Muscle layer of colon (tissue), 2 donors: Measurements from ENCODE around the gene ADARB1.

Experiments
- H3K27ac ChIP-seq: one replicate; pipeline ENCODE4 v1.7.0; 2013; ENCODE audit warnings: low read depth, mild to moderate bottlenecking, low read length, moderate library complexity
- H3K27me3 ChIP-seq, 2 donors: one replicate each; pipeline ENCODE4 v1.7.0; 2013; ENCODE audit warnings: low read length in 2 of 2, mild to moderate bottlenecking in 2 of 2; ENCODE audit not compliant: insufficient read depth in 2 of 2, control insufficient read depth in 1 of 2
- H3K36me3 ChIP-seq: one replicate; pipeline ENCODE4 v1.7.0; 2013; ENCODE audit warnings: mild to moderate bottlenecking, low read length; ENCODE audit not compliant: insufficient read depth
- H3K4me1 ChIP-seq: one replicate; pipeline ENCODE4 v1.7.0; 2013; ENCODE audit warnings: mild to moderate bottlenecking, low read length; ENCODE audit not compliant: insufficient read depth
- H3K4me3 ChIP-seq, 2 donors: one replicate each; pipeline ENCODE4 v1.7.0; 2013; ENCODE audit warnings: low read length in 2 of 2, low read depth in 1 of 2, mild to moderate bottlenecking in 1 of 2, moderate library complexity in 1 of 2
- H3K9ac ChIP-seq: one replicate; pipeline ENCODE4 v1.7.0; 2013; ENCODE audit warnings: low read length
- H3K9me3 ChIP-seq: one replicate; pipeline ENCODE4 v1.7.0; 2013; ENCODE audit warnings: mild to moderate bottlenecking, low read length
- donor health status: abdominal sarcoma.
- donor health status: Adenocarcinoma of cecum.

Gene ADARB1

GRCh38 chr21:45060089-45060488, 14.3 kb upstream of the ADARB1 start:
- Histone ChIP-seq H3K27ac (no peak overlapping the region), H3K27me3 (no peaks in the 10 kb centered on the region), H3K4me3 (no peak overlapping the region), H3K9ac (no peak overlapping the region), H3K36me3 (no peaks in the 10 kb centered on the region), H3K4me1 (no peaks in the 10 kb centered on the region), H3K9me3 (no peaks in the 10 kb centered on the region)

GRCh38 chr21:45060675-45061311, 13.6 kb upstream of the ADARB1 start:
- Histone ChIP-seq H3K4me3 (no peak overlapping the region), H3K36me3 (no peaks in the 10 kb centered on the region), H3K27ac (no peak overlapping the region), H3K27me3 (no peaks in the 10 kb centered on the region), H3K4me1 (no peaks in the 10 kb centered on the region), H3K9ac (no peak overlapping the region), H3K9me3 (no peaks in the 10 kb centered on the region)

GRCh38 chr21:45064091-45064490, 10.3 kb upstream of the ADARB1 start:
- no peaks in the 10 kb centered on the region for H3K4me1 ChIP-seq
- H3K9ac ChIP-seq = no peak overlapping the region
- H3K36me3 ChIP-seq = no peaks in the 10 kb centered on the region
- H3K27me3 ChIP-seq = no peaks in the 10 kb centered on the region
- H3K4me3 ChIP-seq = no peak overlapping the region
- no peak overlapping the region for H3K27ac ChIP-seq
- no peaks in the 10 kb centered on the region for H3K9me3 ChIP-seq

GRCh38 chr21:45064618-45065399, 9.6 kb upstream of the ADARB1 start:
- no peaks in the 10 kb centered on the region for H3K36me3 ChIP-seq
- no peak overlapping the region for H3K4me3 ChIP-seq
- H3K27me3 ChIP-seq = no peaks in the 10 kb centered on the region
- H3K27ac ChIP-seq = no peak overlapping the region
- no peaks in the 10 kb centered on the region for H3K4me1 ChIP-seq
- H3K9ac ChIP-seq = no peak overlapping the region
- H3K9me3 ChIP-seq = no peaks in the 10 kb centered on the region

GRCh38 chr21:45067462-45068285, 6.7 kb upstream of the ADARB1 start:
- Histone ChIP-seq H3K27me3 (no peaks in the 10 kb centered on the region), H3K4me3 (no peak overlapping the region), H3K9ac (no peak overlapping the region), H3K4me1 (no peaks in the 10 kb centered on the region), H3K9me3 (no peaks in the 10 kb centered on the region), H3K36me3 (no peaks in the 10 kb centered on the region), H3K27ac (no peak overlapping the region)

GRCh38 chr21:45069085-45069484, 5.3 kb upstream of the ADARB1 start:
- Histone ChIP-seq H3K9me3 (no peaks in the 10 kb centered on the region), H3K4me1 (no peaks in the 10 kb centered on the region), H3K9ac (no peak overlapping the region), H3K4me3 (no peak overlapping the region), H3K27ac (no peak overlapping the region), H3K27me3 (no peaks in the 10 kb centered on the region), H3K36me3 (no peaks in the 10 kb centered on the region)

- Histone ChIP-seq H3K9me3 (no peaks in the 10 kb centered on the region), H3K27me3 (no peaks in the 10 kb centered on the region), H3K36me3 (no peaks in the 10 kb centered on the region), H3K4me3 (no peak overlapping the region), H3K4me1 (no peaks in the 10 kb centered on the region), H3K27ac (no peak overlapping the region), H3K9ac (no peak overlapping the region)
Measured at GRCh38 chr21:45069711-45070110, 4.7 kb upstream of the ADARB1 start.

- H3K4me1 ChIP-seq = peaks cover 6% of the 10 kb centered on the region
Measured at GRCh38 chr21:45071078-45071873, 3.1 kb upstream of the ADARB1 start.

GRCh38 chr21:45071874-45072737, 2.3 kb upstream of the ADARB1 start:
- Histone ChIP-seq H3K36me3 (no peaks in the 10 kb centered on the region), H3K9me3 (no peaks in the 10 kb centered on the region), H3K27ac (no peak overlapping the region), H3K4me1 (peaks cover 12% of the 10 kb centered on the region), H3K9ac (no peak overlapping the region), H3K4me3 (no peak overlapping the region), H3K27me3 (no peaks in the 10 kb centered on the region)

More at GRCh38 chr21:45071078-45071873, 3.1 kb upstream of the ADARB1 start:
- Histone ChIP-seq H3K4me3 (no peak overlapping the region), H3K9me3 (no peaks in the 10 kb centered on the region), H3K27me3 (no peaks in the 10 kb centered on the region), H3K9ac (no peak overlapping the region), H3K36me3 (no peaks in the 10 kb centered on the region), H3K27ac (no peak overlapping the region)

- Histone ChIP-seq H3K4me1 (peaks cover 12% of the 10 kb centered on the region), H3K9ac (no peak overlapping the region), H3K9me3 (no peaks in the 10 kb centered on the region), H3K27ac (no peak overlapping the region), H3K4me3 (no peak overlapping the region), H3K36me3 (no peaks in the 10 kb centered on the region), H3K27me3 (no peaks in the 10 kb centered on the region)
Measured at GRCh38 chr21:45072738-45073300, 1.6 kb upstream of the ADARB1 start.
